ENCODE data around the gene INPP5D. TPM values are rescaled to one million over a fixed set of nuclear protein-coding genes. Genes with fewer than 3 reads are reported as not detected.
"Not testable (repeated sequence)": the region's sequence is repeated elsewhere in the genome, so short reads cannot be mapped to it uniquely, and the experiment has no call there.

Gene INPP5D
- total RNA-seq, 1 donor from 2014 or later: 33.4 TPM

DNA sequence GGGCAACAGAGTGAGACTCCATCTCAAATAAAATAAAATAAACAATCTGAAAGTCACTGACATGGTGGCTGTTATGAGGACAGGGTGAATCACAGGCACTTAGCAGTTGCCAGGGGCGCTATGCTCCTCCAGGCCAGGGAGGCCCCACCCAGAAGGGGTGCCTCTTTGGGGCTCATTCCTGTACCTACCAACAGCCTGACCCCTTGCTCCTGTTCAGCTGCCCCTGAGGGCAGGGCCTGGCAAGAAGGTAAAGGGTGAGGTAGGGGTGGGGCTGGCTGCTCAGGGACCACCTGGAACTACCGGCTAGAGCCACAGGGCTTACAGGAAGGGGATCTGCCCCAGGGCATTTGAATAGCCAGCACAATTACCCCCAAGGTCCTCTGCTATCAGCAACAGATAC is 60.3 kb downstream of the INPP5D start:
- no peaks in the 10 kb centered on the region for H3K9me3 ChIP-seq
- no peak overlapping the region for H3K4me3 ChIP-seq
- intact Hi-C loops (cut with DNase I): no loop called here
- no peaks in the 10 kb centered on the region for H3K36me3 ChIP-seq
- H3K27ac ChIP-seq: no peak overlapping the region
- TF ChIP-seq POLR2AphosphoS5 (IDR thresholded peaks at IDR 0.05; ENCODE audit: insufficient read depth in 1 of 2, low read depth in 1 of 2): no peak
- no peak for TF ChIP-seq POLR2A (IDR thresholded peaks at IDR 0.05)
- TF ChIP-seq, protein P1, sequence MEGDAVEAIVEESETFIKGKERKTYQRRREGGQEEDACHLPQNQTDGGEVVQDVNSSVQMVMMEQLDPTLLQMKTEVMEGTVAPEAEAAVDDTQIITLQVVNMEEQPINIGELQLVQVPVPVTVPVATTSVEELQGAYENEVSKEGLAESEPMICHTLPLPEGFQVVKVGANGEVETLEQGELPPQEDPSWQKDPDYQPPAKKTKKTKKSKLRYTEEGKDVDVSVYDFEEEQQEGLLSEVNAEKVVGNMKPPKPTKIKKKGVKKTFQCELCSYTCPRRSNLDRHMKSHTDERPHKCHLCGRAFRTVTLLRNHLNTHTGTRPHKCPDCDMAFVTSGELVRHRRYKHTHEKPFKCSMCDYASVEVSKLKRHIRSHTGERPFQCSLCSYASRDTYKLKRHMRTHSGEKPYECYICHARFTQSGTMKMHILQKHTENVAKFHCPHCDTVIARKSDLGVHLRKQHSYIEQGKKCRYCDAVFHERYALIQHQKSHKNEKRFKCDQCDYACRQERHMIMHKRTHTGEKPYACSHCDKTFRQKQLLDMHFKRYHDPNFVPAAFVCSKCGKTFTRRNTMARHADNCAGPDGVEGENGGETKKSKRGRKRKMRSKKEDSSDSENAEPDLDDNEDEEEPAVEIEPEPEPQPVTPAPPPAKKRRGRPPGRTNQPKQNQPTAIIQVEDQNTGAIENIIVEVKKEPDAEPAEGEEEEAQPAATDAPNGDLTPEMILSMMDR (IDR thresholded peaks at IDR 0.05): no peak
- H3K4me1 ChIP-seq: no peaks in the 10 kb centered on the region
- H3K27me3 ChIP-seq: no peaks in the 10 kb centered on the region
- no peak for DNase-seq (ENCODE audit: extremely low spot score in 2 of 2)

DNA sequence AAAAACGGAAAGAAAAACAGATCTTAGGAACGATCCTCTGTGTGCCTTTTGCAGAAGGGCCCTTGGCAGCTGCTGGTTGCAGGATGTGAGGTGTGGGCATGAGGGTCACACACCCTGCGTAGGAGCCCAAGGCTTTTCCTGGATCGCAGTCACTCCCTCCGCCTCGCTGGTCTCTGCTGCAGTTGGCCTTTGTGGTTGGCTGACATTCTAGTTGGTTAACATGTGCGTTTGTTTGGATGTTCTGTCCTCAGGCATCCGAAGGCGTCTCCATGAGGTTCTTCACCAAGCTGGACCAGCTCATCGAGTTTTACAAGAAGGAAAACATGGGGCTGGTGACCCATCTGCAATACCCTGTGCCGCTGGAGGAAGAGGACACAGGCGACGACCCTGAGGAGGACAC is 61.7 kb downstream of the INPP5D start:
- Histone ChIP-seq H3K27me3 (no peaks in the 10 kb centered on the region), H3K9me3 (no peaks in the 10 kb centered on the region), H3K4me3 (no peak overlapping the region), H3K4me1 (no peaks in the 10 kb centered on the region), H3K27ac (no peak overlapping the region), H3K36me3 (no peaks in the 10 kb centered on the region)
- no peak for TF ChIP-seq POLR2AphosphoS5 (IDR thresholded peaks at IDR 0.05; ENCODE audit: insufficient read depth in 1 of 2, low read depth in 1 of 2)
- no peak for TF ChIP-seq POLR2A (IDR thresholded peaks at IDR 0.05)
- TF ChIP-seq, protein P1 (IDR thresholded peaks at IDR 0.05): no peak
- intact Hi-C loops (cut with DNase I): no loop called here
- DNase-seq (ENCODE audit: extremely low spot score in 2 of 2): no peak

DNA sequence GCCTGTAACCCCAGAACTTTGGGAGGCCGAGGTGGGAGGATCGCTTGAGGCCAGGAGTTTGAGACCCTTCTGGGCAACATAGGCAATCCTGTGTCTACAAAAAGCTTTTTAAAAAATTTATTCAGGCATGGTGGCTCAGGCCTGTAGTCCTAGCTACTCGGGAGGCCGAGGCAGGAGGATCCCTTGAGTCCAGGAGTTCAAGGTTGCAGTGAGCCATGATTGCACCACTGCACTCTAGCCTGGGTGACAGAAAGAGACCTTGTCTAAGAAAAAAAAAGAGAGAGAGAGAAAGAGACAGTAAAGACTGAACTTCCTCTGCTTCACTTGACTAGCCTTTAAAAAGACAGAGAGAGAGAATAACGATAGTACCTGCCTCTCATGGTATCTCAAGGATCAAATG is 62.4 kb downstream of the INPP5D start:
- Histone ChIP-seq H3K4me1 (no peaks in the 10 kb centered on the region), H3K9me3 (no peaks in the 10 kb centered on the region), H3K4me3 (no peak overlapping the region), H3K36me3 (no peaks in the 10 kb centered on the region), H3K27me3 (no peaks in the 10 kb centered on the region), H3K27ac (no peak overlapping the region)
- TF ChIP-seq POLR2AphosphoS5 (IDR thresholded peaks at IDR 0.05; ENCODE audit: insufficient read depth in 1 of 2, low read depth in 1 of 2): no peak
- TF ChIP-seq POLR2A (IDR thresholded peaks at IDR 0.05): no peak
- TF ChIP-seq, protein P1 (IDR thresholded peaks at IDR 0.05): no peak
- intact Hi-C loops (cut with DNase I): no loop called here
- DNase-seq (ENCODE audit: extremely low spot score in 2 of 2): no peak

DNA sequence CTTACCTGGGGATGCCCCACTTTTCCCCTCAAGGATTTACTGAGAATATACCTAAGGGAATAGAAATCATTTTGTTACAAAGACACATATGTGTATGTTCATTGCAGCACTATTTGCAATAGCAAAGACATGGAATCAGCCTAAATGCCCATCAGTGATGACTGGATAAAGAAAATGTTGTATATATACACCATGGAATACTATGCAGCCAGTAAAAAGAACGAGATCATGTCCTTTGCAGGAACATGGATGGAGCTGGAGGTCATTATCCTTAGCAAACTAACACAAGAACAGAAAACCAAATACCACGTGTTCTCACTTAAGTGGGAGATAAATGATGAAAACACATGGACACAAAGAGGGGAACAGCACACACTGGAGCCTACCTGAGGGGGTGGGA is 63.4 kb downstream of the INPP5D start:
- H3K27me3 ChIP-seq; H3K36me3 ChIP-seq; H3K9me3 ChIP-seq; intact Hi-C loops (cut with DNase I); H3K4me3 ChIP-seq; H3K27ac ChIP-seq; DNase-seq (ENCODE audit: extremely low spot score in 2 of 2); H3K4me1 ChIP-seq: not testable (repeated sequence)

DNA sequence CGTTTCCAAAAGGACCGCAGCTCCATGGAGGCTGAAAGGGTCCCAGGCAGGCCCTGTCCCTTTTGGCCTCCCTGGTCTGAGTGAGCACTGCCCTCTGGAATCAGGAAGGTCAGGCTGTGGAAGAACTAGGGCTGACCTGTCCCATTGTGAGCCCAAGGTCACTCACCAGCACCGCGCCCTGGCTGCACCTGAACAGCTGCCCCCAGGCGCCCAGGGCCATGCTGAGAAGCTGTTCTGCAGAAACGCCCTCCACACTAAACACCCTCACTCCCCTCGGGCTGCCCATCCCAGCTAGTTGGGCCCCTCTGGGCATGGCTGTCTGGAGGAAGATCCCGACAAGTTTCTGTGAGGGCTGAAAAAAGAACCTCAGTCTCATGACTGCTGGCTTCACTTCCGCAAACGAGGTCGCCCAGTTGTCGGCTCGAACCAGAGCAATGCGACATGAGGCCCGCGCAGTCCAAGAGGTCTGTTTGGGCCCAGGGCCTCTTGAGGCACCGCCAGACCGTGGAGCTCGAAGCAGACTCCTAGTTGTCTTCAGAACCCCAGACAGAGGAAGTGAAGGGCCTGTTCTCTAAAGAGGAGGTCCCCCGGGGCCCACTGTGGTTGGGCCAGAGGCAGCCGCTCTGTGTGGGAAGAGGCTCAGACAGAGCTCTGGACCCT is 64.4 kb downstream of the INPP5D start:
- no peak for DNase-seq (ENCODE audit: extremely low spot score in 2 of 2)
- Histone ChIP-seq H3K27me3 (no peaks in the 10 kb centered on the region), H3K36me3 (no peaks in the 10 kb centered on the region), H3K9me3 (no peaks in the 10 kb centered on the region), H3K4me1 (no peaks in the 10 kb centered on the region), H3K4me3 (no peak overlapping the region), H3K27ac (no peak overlapping the region)
- intact Hi-C loops (cut with DNase I): no loop called here
- TF ChIP-seq POLR2AphosphoS5 (IDR thresholded peaks at IDR 0.05; ENCODE audit: insufficient read depth in 1 of 2, low read depth in 1 of 2) (no peak), POLR2A (IDR thresholded peaks at IDR 0.05) (no peak)
- TF ChIP-seq, protein P1 (IDR thresholded peaks at IDR 0.05): no peak
